ENCODE results near the gene TRIM29. TPM values are rescaled to one million over a fixed set of nuclear protein-coding genes. Genes with fewer than 3 reads are reported as not detected.

Gene TRIM29, protein sequence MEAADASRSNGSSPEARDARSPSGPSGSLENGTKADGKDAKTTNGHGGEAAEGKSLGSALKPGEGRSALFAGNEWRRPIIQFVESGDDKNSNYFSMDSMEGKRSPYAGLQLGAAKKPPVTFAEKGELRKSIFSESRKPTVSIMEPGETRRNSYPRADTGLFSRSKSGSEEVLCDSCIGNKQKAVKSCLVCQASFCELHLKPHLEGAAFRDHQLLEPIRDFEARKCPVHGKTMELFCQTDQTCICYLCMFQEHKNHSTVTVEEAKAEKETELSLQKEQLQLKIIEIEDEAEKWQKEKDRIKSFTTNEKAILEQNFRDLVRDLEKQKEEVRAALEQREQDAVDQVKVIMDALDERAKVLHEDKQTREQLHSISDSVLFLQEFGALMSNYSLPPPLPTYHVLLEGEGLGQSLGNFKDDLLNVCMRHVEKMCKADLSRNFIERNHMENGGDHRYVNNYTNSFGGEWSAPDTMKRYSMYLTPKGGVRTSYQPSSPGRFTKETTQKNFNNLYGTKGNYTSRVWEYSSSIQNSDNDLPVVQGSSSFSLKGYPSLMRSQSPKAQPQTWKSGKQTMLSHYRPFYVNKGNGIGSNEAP
- 1.3 and 1.5 TPM in 2 replicates for polyA plus RNA-seq (2011; rRNA removed)
- polyA minus RNA-seq (2011; rRNA and poly(A)+ RNA removed), result 0.72 and 0.85 TPM in 2 replicates

DNA sequence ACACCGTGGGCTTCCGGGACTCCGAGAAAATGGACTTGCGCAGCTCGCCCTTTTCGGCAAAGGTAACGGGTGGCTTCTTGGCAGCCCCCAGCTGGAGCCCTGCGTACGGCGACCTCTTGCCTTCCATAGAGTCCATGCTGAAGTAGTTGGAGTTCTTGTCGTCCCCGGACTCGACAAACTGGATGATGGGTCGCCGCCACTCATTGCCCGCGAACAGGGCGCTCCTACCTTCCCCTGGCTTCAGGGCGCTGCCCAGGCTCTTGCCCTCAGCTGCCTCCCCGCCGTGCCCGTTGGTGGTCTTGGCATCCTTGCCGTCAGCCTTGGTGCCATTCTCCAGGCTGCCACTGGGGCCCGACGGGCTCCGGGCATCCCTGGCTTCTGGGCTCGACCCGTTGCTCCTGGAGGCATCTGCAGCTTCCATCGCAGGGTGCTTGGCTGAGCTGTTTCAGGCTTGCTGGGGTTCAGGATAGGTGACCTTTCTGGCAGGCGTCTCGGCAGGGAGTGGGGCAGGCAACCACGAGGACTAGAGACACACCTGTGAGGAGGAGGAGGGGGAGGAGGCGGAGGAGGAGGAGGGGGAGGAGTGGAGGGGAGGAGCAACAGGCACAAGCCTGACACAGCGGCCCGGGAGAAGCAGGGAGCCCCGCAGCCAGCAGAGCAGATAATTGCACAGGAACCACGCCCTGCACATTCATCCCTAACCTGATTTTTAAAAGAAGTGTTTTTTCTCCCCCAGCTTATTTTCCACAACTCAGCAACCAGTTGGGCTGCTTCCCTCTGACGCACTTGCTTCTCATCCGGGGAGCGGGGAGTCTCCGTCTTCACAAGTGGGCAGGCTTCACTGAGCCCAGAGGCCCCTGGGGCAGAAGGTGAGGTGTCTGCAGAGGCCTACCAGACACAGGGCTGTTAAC, at the start of gene TRIM29:
TRIM29 (minus strand) TSS at position 503 of the 911 bp plus-strand sequence; CDS start at position 421, 82 bp downstream.
- Histone ChIP-seq H3K36me3 (ENCODE audit: control insufficient read depth, insufficient read depth, low read length) (no peaks in the 10 kb centered on the region), H3K4me3 (ENCODE audit: low read depth, low read length) (no peak within 1 kb of the TSS), H3K27me3 (ENCODE audit: control insufficient read depth, insufficient read depth, low read length) (peaks cover 17% of the 10 kb centered on the region)
- POLR2A ChIA-PET, result no interaction called here
- no peak for DNase-seq (ENCODE audit: low read depth)
- CTCF ChIA-PET, result interaction anchor here (0.8 to 1.6 kb wide), 2 partner anchors 29 to 49 kb away, joined by 3 to 5 read pairs; no protein-coding TSS in a partner anchor
- TF ChIP-seq, protein P1, sequence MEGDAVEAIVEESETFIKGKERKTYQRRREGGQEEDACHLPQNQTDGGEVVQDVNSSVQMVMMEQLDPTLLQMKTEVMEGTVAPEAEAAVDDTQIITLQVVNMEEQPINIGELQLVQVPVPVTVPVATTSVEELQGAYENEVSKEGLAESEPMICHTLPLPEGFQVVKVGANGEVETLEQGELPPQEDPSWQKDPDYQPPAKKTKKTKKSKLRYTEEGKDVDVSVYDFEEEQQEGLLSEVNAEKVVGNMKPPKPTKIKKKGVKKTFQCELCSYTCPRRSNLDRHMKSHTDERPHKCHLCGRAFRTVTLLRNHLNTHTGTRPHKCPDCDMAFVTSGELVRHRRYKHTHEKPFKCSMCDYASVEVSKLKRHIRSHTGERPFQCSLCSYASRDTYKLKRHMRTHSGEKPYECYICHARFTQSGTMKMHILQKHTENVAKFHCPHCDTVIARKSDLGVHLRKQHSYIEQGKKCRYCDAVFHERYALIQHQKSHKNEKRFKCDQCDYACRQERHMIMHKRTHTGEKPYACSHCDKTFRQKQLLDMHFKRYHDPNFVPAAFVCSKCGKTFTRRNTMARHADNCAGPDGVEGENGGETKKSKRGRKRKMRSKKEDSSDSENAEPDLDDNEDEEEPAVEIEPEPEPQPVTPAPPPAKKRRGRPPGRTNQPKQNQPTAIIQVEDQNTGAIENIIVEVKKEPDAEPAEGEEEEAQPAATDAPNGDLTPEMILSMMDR (IDR thresholded peaks at IDR 0.05; ENCODE audit: insufficient read depth, low read depth, low read length), result no peak

DNA sequence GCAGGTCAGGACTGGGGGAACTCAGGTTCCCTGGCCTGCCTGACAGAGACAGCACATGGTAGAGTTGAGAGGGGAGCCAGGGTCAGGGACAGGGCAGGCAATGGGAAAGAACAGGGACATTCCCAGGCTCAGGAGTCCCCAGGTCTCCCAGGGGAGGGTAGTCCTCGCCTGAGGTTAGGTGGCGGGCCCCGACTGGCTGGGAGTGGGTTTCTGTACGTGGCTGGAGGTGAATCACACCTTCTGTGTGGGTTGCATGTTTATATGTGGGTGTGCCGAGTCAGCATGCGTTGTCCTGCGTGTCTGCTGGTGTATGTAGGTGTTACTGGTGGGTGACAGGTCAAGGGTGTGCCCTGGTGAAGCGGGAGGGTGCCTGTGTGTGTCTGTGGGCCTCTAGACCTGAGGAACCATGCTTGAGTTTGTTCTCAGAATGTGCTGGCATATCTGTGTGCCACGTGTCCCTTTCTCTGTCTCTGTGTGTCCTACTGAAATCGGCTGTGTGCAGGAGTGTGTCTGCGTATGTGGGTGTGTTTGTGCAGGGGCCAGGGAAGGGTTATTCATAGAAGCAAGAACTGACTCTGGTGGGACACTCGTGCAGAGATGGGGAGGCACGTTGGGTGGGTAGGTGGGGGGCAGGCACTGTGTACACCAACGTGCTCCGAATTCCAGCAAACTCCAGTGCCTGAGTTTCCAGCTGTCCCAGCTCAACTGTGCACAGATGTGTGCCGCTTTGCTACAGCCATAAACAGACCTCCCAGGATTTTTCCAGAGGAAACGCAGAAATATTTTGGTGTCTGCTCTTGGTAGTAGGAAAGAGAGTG, 49.1 kb upstream of the TRIM29 start:
- TF ChIP-seq, protein P1 (IDR thresholded peaks at IDR 0.05; ENCODE audit: insufficient read depth, low read depth, low read length), result no peak
- CTCF ChIA-PET, result interaction anchor here (0.7 to 1.6 kb wide), 6 partner anchors 10 to 79 kb away, joined by 3 read pairs; no protein-coding TSS in a partner anchor
- no peak overlapping the region for H3K4me3 ChIP-seq (ENCODE audit: low read depth, low read length)
- peaks cover 7% of the 10 kb centered on the region for H3K27me3 ChIP-seq (ENCODE audit: control insufficient read depth, insufficient read depth, low read length)
- no peaks in the 10 kb centered on the region for H3K36me3 ChIP-seq (ENCODE audit: control insufficient read depth, insufficient read depth, low read length)
- POLR2A ChIA-PET, result no interaction called here
- no peak for DNase-seq (ENCODE audit: low read depth)

DNA sequence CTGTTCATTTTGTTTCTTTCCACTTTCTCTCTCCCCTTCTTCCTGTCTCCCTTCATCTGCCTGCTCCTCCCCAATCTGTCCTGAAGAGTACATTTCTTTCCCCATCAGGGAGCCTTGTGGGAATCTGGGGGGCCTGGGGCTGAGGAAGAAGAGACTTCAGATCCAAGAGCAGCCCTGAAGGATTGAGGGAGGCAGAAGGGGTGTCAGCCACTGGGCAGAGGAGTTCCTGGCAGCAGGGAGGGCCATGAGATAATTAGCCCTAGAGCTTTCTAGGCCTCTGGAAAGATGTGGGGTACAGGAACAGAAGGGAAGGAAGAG, 48.5 kb upstream of the TRIM29 start:
- peaks cover 6% of the 10 kb centered on the region for H3K27me3 ChIP-seq (ENCODE audit: control insufficient read depth, insufficient read depth, low read length)
- DNase-seq (ENCODE audit: low read depth), result no peak
- TF ChIP-seq, protein P1 (IDR thresholded peaks at IDR 0.05; ENCODE audit: insufficient read depth, low read depth, low read length), result no peak
- no peaks in the 10 kb centered on the region for H3K36me3 ChIP-seq (ENCODE audit: control insufficient read depth, insufficient read depth, low read length)
- CTCF ChIA-PET, result interaction anchor here (0.8 to 1.6 kb wide), 5 partner anchors 18 to 120 kb away, joined by 3 read pairs; no protein-coding TSS in a partner anchor
- POLR2A ChIA-PET, result no interaction called here
- H3K4me3 ChIP-seq (ENCODE audit: low read depth, low read length), result no peak overlapping the region

DNA sequence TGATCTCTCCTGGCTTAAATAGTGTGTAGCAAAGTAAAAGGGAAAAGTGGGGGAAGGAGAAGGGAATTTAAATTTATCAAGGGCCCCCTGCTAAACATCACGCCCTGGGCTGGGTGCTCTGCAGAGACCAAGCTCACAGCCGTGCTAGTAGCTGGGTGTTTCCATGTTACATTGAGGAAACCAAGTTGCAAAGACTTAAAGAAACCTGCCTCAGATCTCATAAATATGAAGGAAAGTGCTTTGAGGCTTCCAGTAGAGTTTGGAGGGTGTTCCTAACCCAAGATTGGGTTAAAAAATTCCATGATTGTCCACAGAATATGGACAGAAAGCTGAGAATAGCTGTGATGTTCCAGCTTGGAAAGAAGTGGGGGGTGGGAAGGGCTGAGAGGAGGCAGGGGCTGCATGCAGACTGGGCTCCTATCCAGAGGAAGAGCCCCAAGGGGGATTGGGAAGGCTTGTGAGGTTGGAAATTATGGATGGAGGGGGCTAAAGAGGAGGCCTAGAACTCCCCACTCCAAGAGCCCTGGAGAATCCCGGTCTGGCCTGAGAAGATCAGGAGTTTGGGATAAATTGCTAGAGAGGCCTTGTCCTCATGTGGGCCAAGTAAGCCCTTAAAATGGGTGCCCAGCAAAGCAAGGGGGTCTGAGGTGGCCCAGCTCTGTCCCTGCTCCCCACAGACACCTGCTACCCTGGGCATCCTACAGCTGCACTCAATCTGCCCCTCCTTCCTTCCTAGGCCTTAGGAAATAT, 48.0 kb upstream of the TRIM29 start:
- H3K4me3 ChIP-seq (ENCODE audit: low read depth, low read length), result no peak overlapping the region
- ChIA-PET CTCF (interaction anchor here (0.8 to 1.6 kb wide), 4 partner anchors 17 to 121 kb away, joined by 3 read pairs; no protein-coding TSS in a partner anchor), POLR2A (no interaction called here)
- H3K27me3 ChIP-seq (ENCODE audit: control insufficient read depth, insufficient read depth, low read length), result peaks cover 6% of the 10 kb centered on the region
- TF ChIP-seq, protein P1 (IDR thresholded peaks at IDR 0.05; ENCODE audit: insufficient read depth, low read depth, low read length), result no peak
- no peaks in the 10 kb centered on the region for H3K36me3 ChIP-seq (ENCODE audit: control insufficient read depth, insufficient read depth, low read length)
- DNase-seq (ENCODE audit: low read depth), result no peak

All from BJ (cell line).